K562 (cell line): ENCODE data around the gene ANKRD24. TPM values are rescaled to one million over a fixed set of nuclear protein-coding genes. Genes with fewer than 3 reads are reported as not detected.

Source experiments
- KAT8 ChIP-seq: fragments of 450-650 bp; IDR thresholded peaks from 2 replicates; pipeline ENCODE4 v1.6.1; 2016; ENCODE audit warnings: low read depth, mild to moderate bottlenecking
- KLF10 ChIP-seq: fragments of 250-450 bp; sonication (Bioruptor Pico); IDR thresholded peaks from 2 replicates; pipeline ENCODE4 v1.6.1; 2021; ENCODE audit warnings: matching md5 sums
- MYC ChIP-seq, 2 experiments: fragments of 250-450 bp in 1 of 2; sonication (Bioruptor Pico) in 1 of 2; IDR thresholded peaks; 2 replicates each; pipeline versions ENCODE4 v1.5.1 to v1.6.1; 2012 to 2021; ENCODE audit warnings: low read depth in 2 of 2, borderline replicate concordance in 1 of 2, improper control_type of control experiment in 1 of 2, low read length in 1 of 2, mild to moderate bottlenecking in 1 of 2, moderate library complexity in 1 of 2
- ZNF134 ChIP-seq: fragments of 250-450 bp; sonication (Bioruptor Pico); conservative IDR thresholded peaks from 2 replicates; pipeline ENCODE4 v1.4.0; 2020
- ZNF174 ChIP-seq: fragments of 250-450 bp; sonication (Bioruptor Pico); IDR thresholded peaks from 2 replicates; pipeline ENCODE4 v1.4.0; 2020; ENCODE audit warnings: mild to moderate bottlenecking
- ZNF311 ChIP-seq: fragments of 250-450 bp; sonication (Bioruptor Pico); IDR thresholded peaks from 2 replicates; pipeline ENCODE4 v1.4.0; 2020; ENCODE audit warnings: mild to moderate bottlenecking, moderate library complexity
- ZNF644 ChIP-seq: fragments of 200-800 bp; sonication (Bioruptor generic); IDR thresholded peaks from 2 replicates; pipeline ENCODE4 v1.6.1; 2016; ENCODE audit warnings: low read depth, missing genetic modification characterization, missing compliant biosample characterization
- ZNF764 ChIP-seq: fragments of 250-450 bp; sonication (Bioruptor Pico); IDR thresholded peaks from 2 replicates; pipeline ENCODE4 v1.4.0; 2020; ENCODE audit warnings: low read depth, mild to moderate bottlenecking, moderate library complexity
- polyA plus RNA-seq, 8 experiments: library from polyadenylated mRNA; depleted of rRNA in 4 of 8; stranded (reverse) in 5 of 8; unstranded in 3 of 8; fragments of >200 nt; fragmentation: Nextera tagmentation in 2 of 8; fragmentation: Illumina TruSeq in 1 of 8; extraction: Ambion mirVana in 2 of 8; extraction: Trizol in 1 of 8; gene quantifications; 2 replicates each; pipeline versions ENCODE4 v1.2.1 to v1.2.3, GENCODE V29; 2011 to 2014; ENCODE audit warnings: inconsistent platforms in 1 of 8, missing spikeins in 1 of 8
- total RNA-seq, 7 experiments: library from RNA; depleted of rRNA in 6 of 7; stranded (reverse); fragments of >200 nt in 6 of 7; fragmentation: Illumina TruSeq in 2 of 7; extraction: Trizol in 2 of 7; gene quantifications; 2 replicates each; pipeline versions ENCODE4 v1.2.1 to v1.2.3, GENCODE V29; 2011 to 2021; ENCODE audit warnings: low replicate concordance in 1 of 7
- TF ChIP-seq, protein P1 (sequence below), 2 experiments: fragments of 450-650 bp in 1 of 2; IDR thresholded peaks; 2 replicates each; pipeline ENCODE4 v1.6.1; 2011 to 2017; ENCODE audit warnings: low read depth in 2 of 2, antibody characterized with exemption in 1 of 2, borderline replicate concordance in 1 of 2, low read length in 1 of 2, mild to moderate bottlenecking in 1 of 2, mixed read lengths in 1 of 2; ENCODE audit not compliant: control insufficient read depth in 1 of 2
- TF ChIP-seq, protein P2 (sequence below): fragments of 450-650 bp; IDR thresholded peaks from 2 replicates; pipeline ENCODE4 v1.6.1; 2014; ENCODE audit warnings: low read depth, mild to moderate bottlenecking, moderate library complexity, borderline replicate concordance
- TF ChIP-seq, protein P3 (sequence below): sonication (generic); formaldehyde crosslinking; IDR thresholded peaks from 2 replicates; pipeline ENCODE4 v1.8.1; 2023; ENCODE audit warnings: mild to moderate bottlenecking, missing genetic modification reagents
- TF ChIP-seq, protein P4 (sequence below): fragments of 450-650 bp; IDR thresholded peaks from 2 replicates; pipeline ENCODE4 v1.6.1; 2016; ENCODE audit warnings: antibody characterized with exemption
- TF ChIP-seq, protein P5 (sequence below), 2 experiments: fragments of 450-650 bp; IDR thresholded peaks; 2 replicates each; pipeline ENCODE4 v1.6.1; 2016
- TF ChIP-seq, protein P6 (sequence below): fragments of 450-650 bp; IDR thresholded peaks from 2 replicates; pipeline ENCODE4 v1.6.1; 2017; ENCODE audit warnings: mild to moderate bottlenecking, moderate library complexity

The ANKRD24 gene
- total and polyA plus RNA-seq, 9 of the 15 experiments (the other 6 are each of a cell fraction or from before 2014, with no cell fraction given) = 0.07 to 0.12 (median 0.09) TPM; not detected in 5

DNA sequence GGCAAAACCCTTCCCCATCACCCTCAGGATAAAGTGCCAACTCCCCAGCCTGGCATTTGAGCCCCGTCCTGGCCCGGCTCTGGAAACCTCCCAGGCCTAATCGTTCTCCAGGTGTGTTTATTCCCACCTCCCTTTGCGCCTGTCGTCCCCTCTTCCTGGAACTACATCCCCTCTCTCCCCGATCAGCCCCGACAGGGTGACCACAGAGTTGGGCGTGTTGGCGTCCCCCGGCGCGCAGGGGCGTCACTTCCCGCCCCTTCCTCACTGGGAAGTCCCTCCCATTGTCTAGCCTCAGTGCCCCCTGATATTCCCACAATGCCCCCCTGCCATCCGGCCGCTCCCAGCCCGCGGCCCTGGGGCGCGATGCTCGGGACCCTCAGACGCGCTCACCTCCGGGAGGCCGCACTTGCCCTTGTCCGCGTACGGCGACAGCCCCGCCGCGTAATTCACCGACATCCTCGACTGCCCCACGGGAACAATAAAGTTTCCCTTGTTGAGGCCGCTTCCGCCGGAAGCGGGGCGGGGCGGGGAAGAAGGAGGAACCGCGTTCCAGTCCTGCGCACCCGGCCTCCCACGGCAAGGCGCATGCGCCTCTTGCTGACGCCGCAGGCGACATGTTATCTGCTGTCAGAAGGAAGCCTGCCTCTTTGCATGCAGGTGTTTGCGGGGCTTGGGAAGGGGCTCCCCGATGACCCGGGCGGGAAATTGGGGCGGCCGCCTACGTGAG, at the start of gene ANKRD24, which contains the start of gene SIRT6 (continued):
- TF ChIP-seq, protein P1, sequence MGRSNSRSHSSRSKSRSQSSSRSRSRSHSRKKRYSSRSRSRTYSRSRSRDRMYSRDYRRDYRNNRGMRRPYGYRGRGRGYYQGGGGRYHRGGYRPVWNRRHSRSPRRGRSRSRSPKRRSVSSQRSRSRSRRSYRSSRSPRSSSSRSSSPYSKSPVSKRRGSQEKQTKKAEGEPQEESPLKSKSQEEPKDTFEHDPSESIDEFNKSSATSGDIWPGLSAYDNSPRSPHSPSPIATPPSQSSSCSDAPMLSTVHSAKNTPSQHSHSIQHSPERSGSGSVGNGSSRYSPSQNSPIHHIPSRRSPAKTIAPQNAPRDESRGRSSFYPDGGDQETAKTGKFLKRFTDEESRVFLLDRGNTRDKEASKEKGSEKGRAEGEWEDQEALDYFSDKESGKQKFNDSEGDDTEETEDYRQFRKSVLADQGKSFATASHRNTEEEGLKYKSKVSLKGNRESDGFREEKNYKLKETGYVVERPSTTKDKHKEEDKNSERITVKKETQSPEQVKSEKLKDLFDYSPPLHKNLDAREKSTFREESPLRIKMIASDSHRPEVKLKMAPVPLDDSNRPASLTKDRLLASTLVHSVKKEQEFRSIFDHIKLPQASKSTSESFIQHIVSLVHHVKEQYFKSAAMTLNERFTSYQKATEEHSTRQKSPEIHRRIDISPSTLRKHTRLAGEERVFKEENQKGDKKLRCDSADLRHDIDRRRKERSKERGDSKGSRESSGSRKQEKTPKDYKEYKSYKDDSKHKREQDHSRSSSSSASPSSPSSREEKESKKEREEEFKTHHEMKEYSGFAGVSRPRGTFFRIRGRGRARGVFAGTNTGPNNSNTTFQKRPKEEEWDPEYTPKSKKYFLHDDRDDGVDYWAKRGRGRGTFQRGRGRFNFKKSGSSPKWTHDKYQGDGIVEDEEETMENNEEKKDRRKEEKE (IDR thresholded peaks at IDR 0.05; ENCODE audit: borderline replicate concordance in 1 of 2, control insufficient read depth in 1 of 2, low read depth in 2 of 2, low read length in 1 of 2) = no peak
- TF ChIP-seq ZNF644 (tag) = no peak
- TF ChIP-seq ZNF134 (CRISPR knock-in tag) = no peak
- peak; percentile 80 for TF ChIP-seq MYC (IDR thresholded peaks at IDR 0.05; ENCODE audit: low read depth, low read length)
- no peak; the same call in 1 of the 2 replicates for TF ChIP-seq MYC (CRISPR knock-in tag; IDR thresholded peaks at IDR 0.05; ENCODE audit: borderline replicate concordance, low read depth)
- no peak for TF ChIP-seq ZNF764 (CRISPR knock-in tag)
- TF ChIP-seq, protein P2, sequence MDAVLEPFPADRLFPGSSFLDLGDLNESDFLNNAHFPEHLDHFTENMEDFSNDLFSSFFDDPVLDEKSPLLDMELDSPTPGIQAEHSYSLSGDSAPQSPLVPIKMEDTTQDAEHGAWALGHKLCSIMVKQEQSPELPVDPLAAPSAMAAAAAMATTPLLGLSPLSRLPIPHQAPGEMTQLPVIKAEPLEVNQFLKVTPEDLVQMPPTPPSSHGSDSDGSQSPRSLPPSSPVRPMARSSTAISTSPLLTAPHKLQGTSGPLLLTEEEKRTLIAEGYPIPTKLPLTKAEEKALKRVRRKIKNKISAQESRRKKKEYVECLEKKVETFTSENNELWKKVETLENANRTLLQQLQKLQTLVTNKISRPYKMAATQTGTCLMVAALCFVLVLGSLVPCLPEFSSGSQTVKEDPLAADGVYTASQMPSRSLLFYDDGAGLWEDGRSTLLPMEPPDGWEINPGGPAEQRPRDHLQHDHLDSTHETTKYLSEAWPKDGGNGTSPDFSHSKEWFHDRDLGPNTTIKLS = peak; percentile 65
- no peak for TF ChIP-seq KAT8
- TF ChIP-seq, protein P3, sequence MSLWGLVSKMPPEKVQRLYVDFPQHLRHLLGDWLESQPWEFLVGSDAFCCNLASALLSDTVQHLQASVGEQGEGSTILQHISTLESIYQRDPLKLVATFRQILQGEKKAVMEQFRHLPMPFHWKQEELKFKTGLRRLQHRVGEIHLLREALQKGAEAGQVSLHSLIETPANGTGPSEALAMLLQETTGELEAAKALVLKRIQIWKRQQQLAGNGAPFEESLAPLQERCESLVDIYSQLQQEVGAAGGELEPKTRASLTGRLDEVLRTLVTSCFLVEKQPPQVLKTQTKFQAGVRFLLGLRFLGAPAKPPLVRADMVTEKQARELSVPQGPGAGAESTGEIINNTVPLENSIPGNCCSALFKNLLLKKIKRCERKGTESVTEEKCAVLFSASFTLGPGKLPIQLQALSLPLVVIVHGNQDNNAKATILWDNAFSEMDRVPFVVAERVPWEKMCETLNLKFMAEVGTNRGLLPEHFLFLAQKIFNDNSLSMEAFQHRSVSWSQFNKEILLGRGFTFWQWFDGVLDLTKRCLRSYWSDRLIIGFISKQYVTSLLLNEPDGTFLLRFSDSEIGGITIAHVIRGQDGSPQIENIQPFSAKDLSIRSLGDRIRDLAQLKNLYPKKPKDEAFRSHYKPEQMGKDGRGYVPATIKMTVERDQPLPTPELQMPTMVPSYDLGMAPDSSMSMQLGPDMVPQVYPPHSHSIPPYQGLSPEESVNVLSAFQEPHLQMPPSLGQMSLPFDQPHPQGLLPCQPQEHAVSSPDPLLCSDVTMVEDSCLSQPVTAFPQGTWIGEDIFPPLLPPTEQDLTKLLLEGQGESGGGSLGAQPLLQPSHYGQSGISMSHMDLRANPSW (CRISPR knock-in tag) = no peak
- TF ChIP-seq, protein P4, sequence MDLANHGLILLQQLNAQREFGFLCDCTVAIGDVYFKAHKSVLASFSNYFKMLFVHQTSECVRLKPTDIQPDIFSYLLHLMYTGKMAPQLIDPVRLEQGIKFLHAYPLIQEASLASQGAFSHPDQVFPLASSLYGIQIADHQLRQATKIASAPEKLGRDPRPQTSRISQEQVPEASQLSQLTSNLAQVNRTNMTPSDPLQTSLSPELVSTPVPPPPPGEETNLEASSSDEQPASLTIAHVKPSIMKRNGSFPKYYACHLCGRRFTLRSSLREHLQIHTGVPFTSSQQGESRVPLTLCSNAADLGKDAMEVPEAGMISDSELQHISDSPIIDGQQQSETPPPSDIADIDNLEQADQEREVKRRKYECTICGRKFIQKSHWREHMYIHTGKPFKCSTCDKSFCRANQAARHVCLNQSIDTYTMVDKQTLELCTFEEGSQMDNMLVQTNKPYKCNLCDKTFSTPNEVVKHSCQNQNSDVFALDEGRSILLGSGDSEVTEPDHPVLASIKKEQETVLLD = peak; percentile 94
- TF ChIP-seq, protein P5, sequence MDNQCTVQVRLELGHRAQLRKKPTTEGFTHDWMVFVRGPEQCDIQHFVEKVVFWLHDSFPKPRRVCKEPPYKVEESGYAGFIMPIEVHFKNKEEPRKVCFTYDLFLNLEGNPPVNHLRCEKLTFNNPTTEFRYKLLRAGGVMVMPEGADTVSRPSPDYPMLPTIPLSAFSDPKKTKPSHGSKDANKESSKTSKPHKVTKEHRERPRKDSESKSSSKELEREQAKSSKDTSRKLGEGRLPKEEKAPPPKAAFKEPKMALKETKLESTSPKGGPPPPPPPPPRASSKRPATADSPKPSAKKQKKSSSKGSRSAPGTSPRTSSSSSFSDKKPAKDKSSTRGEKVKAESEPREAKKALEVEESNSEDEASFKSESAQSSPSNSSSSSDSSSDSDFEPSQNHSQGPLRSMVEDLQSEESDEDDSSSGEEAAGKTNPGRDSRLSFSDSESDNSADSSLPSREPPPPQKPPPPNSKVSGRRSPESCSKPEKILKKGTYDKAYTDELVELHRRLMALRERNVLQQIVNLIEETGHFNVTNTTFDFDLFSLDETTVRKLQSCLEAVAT (IDR thresholded peaks at IDR 0.05) = no peak
- TF ChIP-seq, protein P6, sequence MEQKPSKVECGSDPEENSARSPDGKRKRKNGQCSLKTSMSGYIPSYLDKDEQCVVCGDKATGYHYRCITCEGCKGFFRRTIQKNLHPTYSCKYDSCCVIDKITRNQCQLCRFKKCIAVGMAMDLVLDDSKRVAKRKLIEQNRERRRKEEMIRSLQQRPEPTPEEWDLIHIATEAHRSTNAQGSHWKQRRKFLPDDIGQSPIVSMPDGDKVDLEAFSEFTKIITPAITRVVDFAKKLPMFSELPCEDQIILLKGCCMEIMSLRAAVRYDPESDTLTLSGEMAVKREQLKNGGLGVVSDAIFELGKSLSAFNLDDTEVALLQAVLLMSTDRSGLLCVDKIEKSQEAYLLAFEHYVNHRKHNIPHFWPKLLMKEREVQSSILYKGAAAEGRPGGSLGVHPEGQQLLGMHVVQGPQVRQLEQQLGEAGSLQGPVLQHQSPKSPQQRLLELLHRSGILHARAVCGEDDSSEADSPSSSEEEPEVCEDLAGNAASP = no peak
- TF ChIP-seq ZNF174 = no peak
- no peak for TF ChIP-seq ZNF311 (CRISPR knock-in tag)
- no peak for TF ChIP-seq KLF10 (CRISPR knock-in tag)
